GM23248 (cell line): Measurements from ENCODE around the gene FOXD1. TPM values are rescaled to one million over a fixed set of nuclear protein-coding genes. Genes with fewer than 3 reads are reported as not detected.

Source experiments
- DNase-seq: peaks from one replicate; pipeline ENCODE4 v3.0.0-alpha.2; 2015
- H2AFZ ChIP-seq: fragments of 200-600 bp; sonication (generic); 2 replicates; pipeline ENCODE4 v1.6.1; 2016; ENCODE audit warnings: antibody characterized with exemption
- H3F3A ChIP-seq: fragments of 200-600 bp; sonication (generic); 2 replicates; pipeline ENCODE4 v1.6.1; 2016; ENCODE audit warnings: mild to moderate bottlenecking, antibody characterized with exemption, mixed run types; ENCODE audit not compliant: insufficient read depth
- H3K27ac ChIP-seq: fragments of 200-600 bp; sonication (generic); 2 replicates; pipeline ENCODE4 v1.5.1; 2016; ENCODE audit warnings: mild to moderate bottlenecking
- H3K27me3 ChIP-seq: fragments of 200-600 bp; sonication (generic); replicated peaks from 2 replicates; pipeline ENCODE4 v1.6.1; 2016; ENCODE audit warnings: mild to moderate bottlenecking; ENCODE audit not compliant: insufficient read depth
- H3K36me3 ChIP-seq: fragments of 200-600 bp; sonication (generic); 2 replicates; pipeline ENCODE4 v1.6.1; 2016; ENCODE audit warnings: low read depth, mild to moderate bottlenecking
- H3K4me1 ChIP-seq: fragments of 200-600 bp; sonication (generic); 2 replicates; pipeline ENCODE4 v1.6.1; 2016; ENCODE audit warnings: mild to moderate bottlenecking; ENCODE audit not compliant: insufficient read depth
- H3K4me2 ChIP-seq: fragments of 200-600 bp; sonication (generic); one replicate; pipeline ENCODE4 v1.6.1; 2016; ENCODE audit warnings: mild to moderate bottlenecking; ENCODE audit not compliant: unreplicated experiment
- H3K4me3 ChIP-seq: fragments of 200-600 bp; sonication (generic); 2 replicates; pipeline ENCODE4 v1.5.1; 2016; ENCODE audit warnings: mild to moderate bottlenecking
- H3K79me2 ChIP-seq: fragments of 200-600 bp; sonication (generic); 2 replicates; pipeline ENCODE4 v1.6.1; 2016; ENCODE audit warnings: mild to moderate bottlenecking; ENCODE audit not compliant: insufficient read depth
- H3K9ac ChIP-seq: fragments of 200-600 bp; sonication (generic); 2 replicates; pipeline ENCODE4 v1.6.1; 2016; ENCODE audit warnings: mild to moderate bottlenecking
- H3K9me2 ChIP-seq: fragments of 200-600 bp; sonication (generic); 2 replicates; pipeline ENCODE4 v1.6.1; 2016; ENCODE audit warnings: mixed run types, mild to moderate bottlenecking, moderate library complexity; ENCODE audit not compliant: insufficient read depth
- H3K9me3 ChIP-seq: fragments of 200-600 bp; sonication (generic); one replicate; pipeline ENCODE4 v1.6.1; 2017; ENCODE audit warnings: low read depth
- H4K20me1 ChIP-seq: fragments of 200-600 bp; sonication (generic); 2 replicates; pipeline ENCODE4 v1.6.0; 2016; ENCODE audit not compliant: insufficient read depth
- EZH2 ChIP-seq: fragments of 200-600 bp; sonication (generic); IDR thresholded peaks from 2 replicates; pipeline ENCODE4 v1.6.1; 2018; ENCODE audit warnings: antibody characterized with exemption, mild to moderate bottlenecking; ENCODE audit not compliant: insufficient read depth, poor library complexity, severe bottlenecking
- EZH2phosphoT487 ChIP-seq: fragments of 200-600 bp; sonication (generic); IDR thresholded peaks from 2 replicates; pipeline ENCODE4 v1.6.1; 2018; ENCODE audit warnings: antibody characterized with exemption, moderate library complexity, mild to moderate bottlenecking, low read depth; ENCODE audit not compliant: insufficient read depth
- WGBS, 2 experiments: methylation state at CpG; one replicate each; pipeline ENCODE4 v1.1.6; 2015 to 2017; ENCODE audit warnings: low lambda C conversion rate in 2 of 2, low coverage in 1 of 2; ENCODE audit errors: missing lambda C conversion rate in 2 of 2; 5-methylcytosine and 5-hydroxymethylcytosine counted together
- in situ Hi-C: fragments of 300-500 bp; cut with MboI; formaldehyde crosslinking; loops from 2 replicates; pipeline ENCODE4 v1.15.0; 2020
- polyA plus RNA-seq: library from polyadenylated mRNA; unstranded; fragments of >200 nt; fragmentation: Nextera tagmentation; extraction: Ambion mirVana; gene quantifications from 2 replicates; pipeline ENCODE4 v1.2.1, GENCODE V29; 2016
- total RNA-seq: library from RNA; depleted of rRNA; stranded (reverse); fragments of >200 nt; shearing (Covaris generic); gene quantifications from 2 replicates; pipeline ENCODE4 v1.2.3, GENCODE V29; 2014

Gene FOXD1
- total and polyA plus RNA-seq, 2 experiments from 2014 or later = 8.0 to 53.9 TPM

- Histone ChIP-seq H3K9me3 (no peaks in the 10 kb centered on the region), H3K9me2 (no peaks in the 10 kb centered on the region), H3K27ac (peak overlapping the region; percentile 81), H3K36me3 (no peaks in the 10 kb centered on the region), H3K4me2 (peak overlapping the region; percentile 95), H4K20me1 (no peaks in the 10 kb centered on the region), H3K9ac (peak overlapping the region; percentile 86), H3F3A (peaks cover 46% of the 10 kb centered on the region), H3K4me3 (peak overlapping the region; percentile 69), H3K27me3 (no peaks in the 10 kb centered on the region), H3K79me2 (peaks cover 46% of the 10 kb centered on the region), H2AFZ (peak overlapping the region; percentile 94), H3K4me1 (peaks cover 65% of the 10 kb centered on the region)
- TF ChIP-seq EZH2 (no peak), EZH2phosphoT487 (0 out of 2 replicates have a peak, but pooled peaks have one; percentile 51)
- peak; percentile 35 for DNase-seq
- in situ Hi-C loops = loop anchor here (25.0 kb wide), 1 partner anchor 126 kb away; no protein-coding TSS in a partner anchor
- 12 to 14% methylated on average over 18 of the region's 18 CpGs for WGBS, 2 experiments
Measured at GRCh38 chr5:73437777-73438644, 10.6 kb downstream of the FOXD1 start.

GRCh38 chr5:73437101-73437776 is 11.3 kb downstream of the FOXD1 start:
- peaks cover 60% of the 10 kb centered on the region for H3K4me1 ChIP-seq
- peak overlapping the region; percentile 69 for H3K4me3 ChIP-seq
- no peaks in the 10 kb centered on the region for H3K27me3 ChIP-seq
- H3K79me2 ChIP-seq = peaks cover 38% of the 10 kb centered on the region
- 6 to 8% methylated on average over 61 to 67 of the region's 69 CpGs for WGBS, 2 experiments
- no peaks in the 10 kb centered on the region for H4K20me1 ChIP-seq
- H3F3A ChIP-seq = peaks cover 46% of the 10 kb centered on the region
- H3K4me2 ChIP-seq = peak overlapping the region; percentile 95
- DNase-seq = peak; percentile 90
- H3K36me3 ChIP-seq = no peaks in the 10 kb centered on the region
- TF ChIP-seq EZH2 = no peak
- no peak for TF ChIP-seq EZH2phosphoT487
- H3K9ac ChIP-seq = peak overlapping the region; percentile 86
- H2AFZ ChIP-seq = peak overlapping the region; percentile 94
- no peaks in the 10 kb centered on the region for H3K9me3 ChIP-seq
- H3K27ac ChIP-seq = peak overlapping the region; percentile 81
- in situ Hi-C loops = loop anchor here (25.0 kb wide), 1 partner anchor 125 kb away; no protein-coding TSS in a partner anchor
- no peaks in the 10 kb centered on the region for H3K9me2 ChIP-seq

- Histone ChIP-seq H3K79me2 (peaks cover 32% of the 10 kb centered on the region), H3K27me3 (no peaks in the 10 kb centered on the region), H3K9ac (peak overlapping the region; percentile 86), H3K9me2 (no peaks in the 10 kb centered on the region), H3F3A (peaks cover 42% of the 10 kb centered on the region), H3K4me1 (peaks cover 54% of the 10 kb centered on the region), H3K4me3 (peak overlapping the region; percentile 69), H3K4me2 (peak overlapping the region; percentile 95), H3K9me3 (no peaks in the 10 kb centered on the region), H3K27ac (peak overlapping the region; percentile 81), H2AFZ (peak overlapping the region; percentile 94), H4K20me1 (no peaks in the 10 kb centered on the region), H3K36me3 (no peaks in the 10 kb centered on the region)
- peak; percentile 4 for DNase-seq
- in situ Hi-C loops = loop anchor here (25.0 kb wide), 1 partner anchor 124 kb away; no protein-coding TSS in a partner anchor
- WGBS, 2 experiments = 38% methylated on average over 32 to 56 of the region's 66 CpGs
- TF ChIP-seq EZH2 (no peak), EZH2phosphoT487 (no peak)
Measured at GRCh38 chr5:73436535-73437100, 12.0 kb downstream of the FOXD1 start.

GRCh38 chr5:73435759-73436534 is 12.6 kb downstream of the FOXD1 start:
- Histone ChIP-seq H3F3A (peaks cover 39% of the 10 kb centered on the region), H3K36me3 (no peaks in the 10 kb centered on the region), H3K9me3 (no peaks in the 10 kb centered on the region), H3K9ac (no peak overlapping the region), H3K27ac (no peak overlapping the region), H3K79me2 (peaks cover 28% of the 10 kb centered on the region), H4K20me1 (no peaks in the 10 kb centered on the region), H3K27me3 (no peaks in the 10 kb centered on the region), H3K4me2 (no peak overlapping the region), H3K4me1 (peaks cover 56% of the 10 kb centered on the region), H3K9me2 (no peaks in the 10 kb centered on the region), H2AFZ (peak overlapping the region; percentile 94), H3K4me3 (no peak overlapping the region)
- WGBS, 2 experiments = 79 to 85% methylated on average over 33 to 35 of the region's 35 CpGs
- peak; percentile 6 for DNase-seq
- TF ChIP-seq EZH2 (no peak), EZH2phosphoT487 (no peak)
- in situ Hi-C loops = loop anchor here (25.0 kb wide), 1 partner anchor 124 kb away; no protein-coding TSS in a partner anchor
